Liver (tissue), 9 donors: Measurements from ENCODE around the gene GPX4. TPM values are rescaled to one million over a fixed set of nuclear protein-coding genes. Genes with fewer than 3 reads are reported as not detected.

Experiments
- DNase-seq: peaks from one replicate; pipeline ENCODE4 v3.0.0-alpha.2; 2017; ENCODE audit warnings: low spot score
- H3K27ac ChIP-seq, 2 donors: one replicate each; pipeline ENCODE4 v1.7.0; 2013; ENCODE audit warnings: inconsistent platforms in 2 of 2, low read length in 2 of 2, control low read depth in 1 of 2, low read depth in 1 of 2, mild to moderate bottlenecking in 1 of 2
- H3K27me3 ChIP-seq, 4 donors: one replicate each; pipeline versions ENCODE4 v1.6.1 to v1.7.0; 2013; ENCODE audit warnings: low read length in 3 of 4, inconsistent platforms in 1 of 4, mild to moderate bottlenecking in 1 of 4, moderate library complexity in 1 of 4; ENCODE audit not compliant: control insufficient read depth in 4 of 4, insufficient read depth in 4 of 4
- H3K36me3 ChIP-seq, 4 donors: one replicate each; pipeline versions ENCODE4 v1.6.1 to v1.7.0; 2013; ENCODE audit warnings: low read length in 3 of 4, mild to moderate bottlenecking in 3 of 4, low read depth in 1 of 4, moderate library complexity in 1 of 4; ENCODE audit not compliant: control insufficient read depth in 4 of 4, insufficient read depth in 3 of 4
- H3K4me1 ChIP-seq, 4 donors: one replicate each; pipeline versions ENCODE4 v1.6.1 to v1.7.0; 2013; ENCODE audit warnings: low read length in 3 of 4, mild to moderate bottlenecking in 3 of 4, moderate library complexity in 1 of 4; ENCODE audit not compliant: control insufficient read depth in 4 of 4, insufficient read depth in 4 of 4
- H3K4me3 ChIP-seq, 3 donors: one replicate each; pipeline versions ENCODE4 v1.6.1 to v1.7.0; 2013; ENCODE audit warnings: low read length in 3 of 3, control low read depth in 1 of 3, low read depth in 1 of 3, mild to moderate bottlenecking in 1 of 3
- H3K9ac ChIP-seq, 2 donors: one replicate each; pipeline ENCODE4 v1.7.0; 2013; ENCODE audit warnings: low read length in 2 of 2, mild to moderate bottlenecking in 2 of 2, moderate library complexity in 2 of 2, control low read depth in 1 of 2, low read depth in 1 of 2
- H3K9me3 ChIP-seq, 4 donors: one replicate each; pipeline versions ENCODE4 v1.6.1 to v1.7.0; 2013; ENCODE audit warnings: low read length in 3 of 4; ENCODE audit not compliant: control insufficient read depth in 4 of 4
- FOXA1 ChIP-seq: IDR thresholded peaks from 2 replicates; pipeline ENCODE4 v1.6.1; 2016; ENCODE audit warnings: antibody characterized with exemption
- FOXA2 ChIP-seq: IDR thresholded peaks from 2 replicates; pipeline ENCODE4 v1.6.1; 2016; ENCODE audit warnings: antibody characterized with exemption
- HNF4A ChIP-seq, 2 donors: conservative IDR thresholded peaks; 2 replicates each; pipeline ENCODE4 v1.6.1; 2016; ENCODE audit warnings: antibody characterized with exemption in 2 of 2, mild to moderate bottlenecking in 2 of 2
- HNF4G ChIP-seq: IDR thresholded peaks from 2 replicates; pipeline ENCODE4 v1.6.1; 2016; ENCODE audit warnings: antibody characterized with exemption
- JUND ChIP-seq, 2 donors: IDR thresholded peaks; 2 replicates each; pipeline ENCODE4 v1.6.1; 2016; ENCODE audit warnings: antibody characterized with exemption in 2 of 2
- MAX ChIP-seq: IDR thresholded peaks from 2 replicates; pipeline ENCODE4 v1.6.1; 2016; ENCODE audit warnings: antibody characterized with exemption
- NR2F2 ChIP-seq: IDR thresholded peaks from 2 replicates; pipeline ENCODE4 v1.6.1; 2016; ENCODE audit warnings: antibody characterized with exemption
- RAD21 ChIP-seq, 2 donors: IDR thresholded peaks; 2 replicates each; pipeline ENCODE4 v1.6.1; 2016; ENCODE audit warnings: antibody characterized with exemption in 2 of 2, mild to moderate bottlenecking in 2 of 2
- REST ChIP-seq: IDR thresholded peaks from 2 replicates; pipeline ENCODE4 v1.6.1; 2016; ENCODE audit warnings: antibody characterized with exemption, mild to moderate bottlenecking
- RXRA ChIP-seq, 2 donors: IDR thresholded peaks; 2 replicates each; pipeline ENCODE4 v1.6.1; 2017 to 2018; ENCODE audit warnings: antibody characterized with exemption in 2 of 2, mild to moderate bottlenecking in 1 of 2
- SP1 ChIP-seq: IDR thresholded peaks from 2 replicates; pipeline ENCODE4 v1.6.1; 2018; ENCODE audit warnings: antibody characterized with exemption, mild to moderate bottlenecking
- TAF1 ChIP-seq: conservative IDR thresholded peaks from 2 replicates; pipeline ENCODE4 v1.6.1; 2016; ENCODE audit warnings: antibody characterized with exemption, mild to moderate bottlenecking
- YY1 ChIP-seq: IDR thresholded peaks from 2 replicates; pipeline ENCODE4 v1.6.1; 2016; ENCODE audit warnings: antibody characterized with exemption, mild to moderate bottlenecking
- ZBTB33 ChIP-seq: IDR thresholded peaks from 2 replicates; pipeline ENCODE4 v1.6.1; 2016; ENCODE audit warnings: antibody characterized with exemption
- WGBS: extraction: QIAGEN DNeasy Blood & Tissue Kit; methylation state at CpG from one replicate; pipeline ENCODE4 v1.1.7; 2013; 5-methylcytosine and 5-hydroxymethylcytosine counted together
- polyA plus RNA-seq, 2 donors: library from polyadenylated mRNA; stranded (reverse) in 1 of 2; unstranded in 1 of 2; fragments of 200-250 nt in 1 of 2; fragments of >200 nt in 1 of 2; fragmentation: Nextera tagmentation in 1 of 2; extraction: Ambion mirVana in 1 of 2; gene quantifications; one replicate each; pipeline versions ENCODE4 v1.2.1 to v1.2.3, GENCODE V29; 2013 to 2015
- total RNA-seq, 2 donors: library from RNA; depleted of rRNA; stranded (reverse); fragments of >200 nt; gene quantifications; one replicate each; pipeline ENCODE4 v1.2.3, GENCODE V29; 2014
- TF ChIP-seq, protein P1 (sequence below): fragments of 150-350 bp; IDR thresholded peaks from 2 replicates; pipeline ENCODE4 v1.5.1; 2017; ENCODE audit warnings: improper control_type of control experiment, low read depth, low read length; ENCODE audit not compliant: missing input control
- TF ChIP-seq, protein P2 (sequence below): IDR thresholded peaks from 2 replicates; pipeline ENCODE4 v1.6.1; 2016; ENCODE audit warnings: antibody characterized with exemption
- donor health status: healthy.
- donor health status: healthy.
- donor health status: healthy.
- donor health status: healthy.
- donor health status: healthy.

GPX4 gene
- total and polyA plus RNA-seq, 4 donors = 122 to 558 (median 298) TPM

GRCh38 chr19:1087813-1088415 is 15.9 kb upstream of the GPX4 start:
- Histone ChIP-seq H3K4me3 (no peak overlapping the region), H3K9me3 (no peaks in the 10 kb centered on the region), H3K27ac (peak overlapping the region; percentile 20 to 55), H3K4me1 (peaks cover 0 to 18% (median 3%) of the 10 kb centered on the region in 4 donors), H3K36me3 (peaks cover 9 to 27% (median 22%) of the 10 kb centered on the region in 4 donors), H3K9ac (no peak overlapping the region), H3K27me3 (no peaks in the 10 kb centered on the region)
- no peak for DNase-seq
- TF ChIP-seq FOXA2 = no peak
- TF ChIP-seq SP1 = no peak
- TF ChIP-seq REST = no peak
- TF ChIP-seq ZBTB33 = no peak
- no peak for TF ChIP-seq YY1
- no peak for TF ChIP-seq RXRA (IDR thresholded peaks at IDR 0.05)
- TF ChIP-seq NR2F2 = no peak
- TF ChIP-seq HNF4A (conservative IDR thresholded peaks at IDR 0.05) = no peak
- no peak for TF ChIP-seq TAF1
- TF ChIP-seq RAD21 (IDR thresholded peaks at IDR 0.05) = no peak
- WGBS = 69% methylated on average over 27 of the region's 27 CpGs

GRCh38 chr19:1088416-1089010 is 15.3 kb upstream of the GPX4 start:
- Histone ChIP-seq H3K27me3 (no peaks in the 10 kb centered on the region), H3K9me3 (no peaks in the 10 kb centered on the region), H3K27ac (peak overlapping the region; percentile 20 to 55), H3K4me3 (no peak overlapping the region), H3K36me3 (peaks cover 9 to 27% (median 23%) of the 10 kb centered on the region in 4 donors), H3K4me1 (peaks cover 3 to 21% (median 7%) of the 10 kb centered on the region in 4 donors), H3K9ac (no peak overlapping the region)
- TF ChIP-seq NR2F2 = no peak
- no peak for TF ChIP-seq YY1
- TF ChIP-seq, protein P1, sequence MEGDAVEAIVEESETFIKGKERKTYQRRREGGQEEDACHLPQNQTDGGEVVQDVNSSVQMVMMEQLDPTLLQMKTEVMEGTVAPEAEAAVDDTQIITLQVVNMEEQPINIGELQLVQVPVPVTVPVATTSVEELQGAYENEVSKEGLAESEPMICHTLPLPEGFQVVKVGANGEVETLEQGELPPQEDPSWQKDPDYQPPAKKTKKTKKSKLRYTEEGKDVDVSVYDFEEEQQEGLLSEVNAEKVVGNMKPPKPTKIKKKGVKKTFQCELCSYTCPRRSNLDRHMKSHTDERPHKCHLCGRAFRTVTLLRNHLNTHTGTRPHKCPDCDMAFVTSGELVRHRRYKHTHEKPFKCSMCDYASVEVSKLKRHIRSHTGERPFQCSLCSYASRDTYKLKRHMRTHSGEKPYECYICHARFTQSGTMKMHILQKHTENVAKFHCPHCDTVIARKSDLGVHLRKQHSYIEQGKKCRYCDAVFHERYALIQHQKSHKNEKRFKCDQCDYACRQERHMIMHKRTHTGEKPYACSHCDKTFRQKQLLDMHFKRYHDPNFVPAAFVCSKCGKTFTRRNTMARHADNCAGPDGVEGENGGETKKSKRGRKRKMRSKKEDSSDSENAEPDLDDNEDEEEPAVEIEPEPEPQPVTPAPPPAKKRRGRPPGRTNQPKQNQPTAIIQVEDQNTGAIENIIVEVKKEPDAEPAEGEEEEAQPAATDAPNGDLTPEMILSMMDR = no peak
- TF ChIP-seq RXRA (IDR thresholded peaks at IDR 0.05) = no peak
- TF ChIP-seq TAF1 = no peak
- no peak for TF ChIP-seq FOXA2
- no peak for TF ChIP-seq RAD21 (IDR thresholded peaks at IDR 0.05)
- no peak for TF ChIP-seq FOXA1
- TF ChIP-seq MAX = no peak
- TF ChIP-seq, protein P2, sequence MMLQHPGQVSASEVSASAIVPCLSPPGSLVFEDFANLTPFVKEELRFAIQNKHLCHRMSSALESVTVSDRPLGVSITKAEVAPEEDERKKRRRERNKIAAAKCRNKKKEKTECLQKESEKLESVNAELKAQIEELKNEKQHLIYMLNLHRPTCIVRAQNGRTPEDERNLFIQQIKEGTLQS = no peak
- no peak for TF ChIP-seq JUND (IDR thresholded peaks at IDR 0.05)
- no peak for TF ChIP-seq HNF4G
- WGBS = 77% methylated on average over 27 of the region's 27 CpGs
- no peak for DNase-seq
